Hepatocyte (in vitro differentiated cells): ENCODE results near the gene RHOA.

ENCODE experiments used
- EZH2 ChIP-seq: fragments of 200-600 bp; sonication (generic); IDR thresholded peaks from 2 replicates; pipeline ENCODE4 v1.6.1; 2016; ENCODE audit warnings: antibody characterized with exemption, mild to moderate bottlenecking, borderline replicate concordance
- EZH2phosphoT487 ChIP-seq: fragments of 200-600 bp; sonication (generic); IDR thresholded peaks from one replicate; pipeline ENCODE4 v1.6.1; 2018; ENCODE audit warnings: antibody characterized with exemption, mild to moderate bottlenecking, low read depth, moderate library complexity; ENCODE audit not compliant: unreplicated experiment, severe bottlenecking
- TF ChIP-seq, protein P1 (sequence below): fragments of 200-600 bp; sonication (generic); IDR thresholded peaks from 2 replicates; pipeline ENCODE4 v1.5.1; 2016; ENCODE audit warnings: antibody characterized with exemption, mild to moderate bottlenecking; ENCODE audit not compliant: poor library complexity

- TF ChIP-seq, protein P1, sequence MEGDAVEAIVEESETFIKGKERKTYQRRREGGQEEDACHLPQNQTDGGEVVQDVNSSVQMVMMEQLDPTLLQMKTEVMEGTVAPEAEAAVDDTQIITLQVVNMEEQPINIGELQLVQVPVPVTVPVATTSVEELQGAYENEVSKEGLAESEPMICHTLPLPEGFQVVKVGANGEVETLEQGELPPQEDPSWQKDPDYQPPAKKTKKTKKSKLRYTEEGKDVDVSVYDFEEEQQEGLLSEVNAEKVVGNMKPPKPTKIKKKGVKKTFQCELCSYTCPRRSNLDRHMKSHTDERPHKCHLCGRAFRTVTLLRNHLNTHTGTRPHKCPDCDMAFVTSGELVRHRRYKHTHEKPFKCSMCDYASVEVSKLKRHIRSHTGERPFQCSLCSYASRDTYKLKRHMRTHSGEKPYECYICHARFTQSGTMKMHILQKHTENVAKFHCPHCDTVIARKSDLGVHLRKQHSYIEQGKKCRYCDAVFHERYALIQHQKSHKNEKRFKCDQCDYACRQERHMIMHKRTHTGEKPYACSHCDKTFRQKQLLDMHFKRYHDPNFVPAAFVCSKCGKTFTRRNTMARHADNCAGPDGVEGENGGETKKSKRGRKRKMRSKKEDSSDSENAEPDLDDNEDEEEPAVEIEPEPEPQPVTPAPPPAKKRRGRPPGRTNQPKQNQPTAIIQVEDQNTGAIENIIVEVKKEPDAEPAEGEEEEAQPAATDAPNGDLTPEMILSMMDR, result no peak
- TF ChIP-seq EZH2, result no peak
- no peak for TF ChIP-seq EZH2phosphoT487
These were observed 53.4 kb downstream of the RHOA start, which contains the start of gene GPX1 for GRCh38 chr3:49358217-49358883.
